ENCODE results near the gene MCOLN3.
A peak's percentile ranks its signal among the peaks of the same experiment; 100 is the strongest.
"Not testable (repeated sequence)": the region's sequence is repeated elsewhere in the genome, so short reads cannot be mapped to it uniquely, and the experiment has no call there.

The MCOLN3 gene

GRCh38 chr1:84996846-84997666 lies 51.2 kb downstream of the MCOLN3 start, which contains the start of gene MCOLN2:
Gene MCOLN2 (minus strand): TSS chr1:84997113. CDS start chr1:84996872, 241 bp downstream.
- peak within 1 kb of the TSS; percentile 52 to 58 for H3K4me3 ChIP-seq (replicated peaks in 1 of 2; ENCODE audit: low read depth in 2 of 2, low read length in 2 of 2)
- peak in 1 of 2 donors; percentile 18 for DNase-seq (ENCODE audit: low read depth in 2 of 2)
- TF ChIP-seq CTCF (IDR thresholded peaks at IDR 0.05; ENCODE audit: low read depth, low read length), result no peak

- H3K4me3 ChIP-seq (replicated peaks in 1 of 2; ENCODE audit: low read depth in 2 of 2, low read length in 2 of 2), result no peak overlapping the region
- no peak for DNase-seq (ENCODE audit: low read depth in 2 of 2)
- no peak for TF ChIP-seq CTCF (IDR thresholded peaks at IDR 0.05; ENCODE audit: low read depth, low read length)
Measured at GRCh38 chr1:84995484-84996334, 52.6 kb downstream of the MCOLN3 start.

- H3K4me3 ChIP-seq (replicated peaks in 1 of 2; ENCODE audit: low read depth in 2 of 2, low read length in 2 of 2), result no peak overlapping the region
- DNase-seq (ENCODE audit: low read depth in 2 of 2), result no peak
- TF ChIP-seq CTCF (IDR thresholded peaks at IDR 0.05; ENCODE audit: low read depth, low read length), result no peak
Measured at GRCh38 chr1:84991097-84991920, 57.0 kb downstream of the MCOLN3 start.

GRCh38 chr1:84988588-84988987 lies 59.7 kb downstream of the MCOLN3 start:
- no peak for TF ChIP-seq CTCF (IDR thresholded peaks at IDR 0.05; ENCODE audit: low read depth, low read length)
- no peak for DNase-seq (ENCODE audit: low read depth in 2 of 2)
- no peak overlapping the region for H3K4me3 ChIP-seq (replicated peaks in 1 of 2; ENCODE audit: low read depth in 2 of 2, low read length in 2 of 2)

GRCh38 chr1:84986561-84986960 lies 61.7 kb downstream of the MCOLN3 start:
- H3K4me3 ChIP-seq (replicated peaks in 1 of 2; ENCODE audit: low read depth in 2 of 2, low read length in 2 of 2); DNase-seq (ENCODE audit: low read depth in 2 of 2): not testable (repeated sequence)

GRCh38 chr1:84985365-84985764 lies 62.9 kb downstream of the MCOLN3 start:
- DNase-seq (ENCODE audit: low read depth in 2 of 2), result no peak
- H3K4me3 ChIP-seq (replicated peaks in 1 of 2; ENCODE audit: low read depth in 2 of 2, low read length in 2 of 2), result no peak overlapping the region
- no peak for TF ChIP-seq CTCF (IDR thresholded peaks at IDR 0.05; ENCODE audit: low read depth, low read length)

Data from cardiac fibroblast (primary cell).